NCI-H2107 treated with DMSO at 0.1 percent for 48 hours (cell line): ENCODE results near the gene R3HCC1L.

ENCODE experiments used
- DNase-seq: peaks from one replicate; lab custom pipeline; 2025; ENCODE audit not compliant: unreplicated experiment; lab: John Stamatoyannopoulos, UW

The R3HCC1L gene

DNA sequence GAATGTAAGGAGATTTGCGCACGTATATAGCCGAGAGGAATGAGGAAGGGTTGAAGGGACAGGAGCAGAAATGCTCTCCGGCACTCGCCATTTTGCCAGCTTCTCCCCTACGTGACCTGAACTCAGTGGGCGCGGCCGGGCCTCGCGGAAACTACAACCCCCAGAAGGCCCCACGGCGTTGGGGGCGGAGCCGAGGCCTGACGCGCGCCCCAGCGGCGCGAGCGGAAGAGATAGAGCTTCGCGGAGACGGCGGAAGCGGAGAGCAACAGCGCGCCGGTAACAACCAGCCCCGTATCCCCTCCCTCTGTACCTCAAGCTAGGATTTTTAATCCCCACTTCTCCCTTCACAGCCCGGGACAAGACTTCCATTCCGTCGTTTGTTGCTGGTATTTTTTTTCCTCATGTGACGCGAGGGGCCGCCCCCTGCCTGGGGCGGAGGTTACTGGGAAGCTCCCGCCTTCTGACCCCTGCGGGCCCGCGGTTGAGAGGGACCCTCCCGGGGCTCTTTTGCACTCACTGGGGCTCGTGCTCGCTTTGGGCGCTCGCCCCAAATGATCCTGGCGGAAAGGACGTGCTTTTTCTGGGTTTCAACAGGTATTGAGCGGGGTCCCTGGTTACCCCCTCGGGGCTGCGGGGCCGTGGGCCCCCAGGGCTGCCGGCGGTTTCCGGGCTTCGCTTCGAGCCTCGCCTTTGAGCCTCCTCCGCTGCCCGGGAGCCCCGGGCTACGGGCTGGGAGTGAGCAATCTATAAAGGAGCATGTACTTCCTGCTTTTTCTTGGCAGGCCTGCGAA, at the start of gene R3HCC1L:
R3HCC1L (plus strand) TSS at position 227 of the 791 bp plus-strand sequence. CDS start 73,458 bp downstream, outside the sequence.
- peak; percentile 78 for DNase-seq

DNA sequence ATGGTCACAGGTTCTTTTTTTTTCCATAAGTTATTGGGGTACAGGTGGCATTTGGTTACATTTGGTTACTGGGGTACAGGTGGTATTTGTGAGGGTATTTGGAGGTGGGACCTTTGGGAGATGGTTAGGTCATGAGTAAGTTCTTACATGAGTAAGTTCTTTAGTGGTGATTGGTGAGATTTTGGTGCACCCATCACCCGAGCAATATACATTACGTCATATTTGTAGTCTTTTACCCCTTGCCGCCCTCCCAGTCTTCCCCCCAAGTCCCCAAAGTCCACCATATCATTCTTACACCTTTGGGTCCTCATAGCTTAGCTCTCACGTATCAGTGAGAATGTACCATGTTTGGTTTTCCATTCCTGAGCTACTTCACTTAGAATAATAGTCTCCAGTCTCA, 49.2 kb upstream of the R3HCC1L start:
- DNase-seq, result no peak

DNA sequence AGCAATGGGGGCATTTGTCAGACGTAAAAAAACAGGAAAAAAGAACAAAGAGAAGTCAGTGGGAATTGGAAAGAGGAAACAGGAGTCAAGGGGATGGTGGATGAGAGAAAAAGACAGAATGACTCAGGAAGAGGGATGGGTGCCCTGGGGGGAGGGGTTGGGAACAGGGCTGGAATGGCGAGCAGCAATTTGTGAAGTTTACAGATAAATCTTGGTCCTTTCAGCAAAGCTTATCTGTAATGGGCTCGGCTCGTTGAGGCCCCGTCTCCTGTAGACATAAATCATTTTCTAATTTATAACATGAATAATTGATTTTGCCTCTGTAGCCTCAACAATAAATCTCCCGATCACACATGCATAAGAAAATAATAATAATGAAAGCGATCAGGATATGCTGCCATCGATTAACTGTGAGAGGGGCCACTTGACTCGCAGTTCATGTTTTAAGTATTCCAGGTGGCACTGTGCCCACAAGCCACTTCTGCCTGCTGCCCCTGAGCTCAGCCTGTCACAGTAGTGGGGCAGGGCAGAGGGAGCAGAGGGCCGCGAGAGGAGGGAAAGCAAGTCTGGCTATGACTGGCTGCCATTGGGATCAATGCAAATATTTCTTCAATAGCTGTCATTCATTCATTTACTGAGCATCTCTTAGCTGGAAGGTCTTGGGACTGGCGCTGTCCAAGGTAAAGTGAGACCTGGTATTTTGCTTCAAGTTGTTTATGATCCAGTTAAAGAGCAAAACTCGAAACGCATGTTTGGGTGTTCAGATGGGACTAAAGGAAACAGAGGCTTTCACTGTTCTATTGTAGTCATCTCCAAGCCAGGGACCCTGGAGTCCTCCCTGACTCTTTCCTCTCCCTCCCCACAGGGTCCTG, 47.4 kb upstream of the R3HCC1L start:
- no peak for DNase-seq

DNA sequence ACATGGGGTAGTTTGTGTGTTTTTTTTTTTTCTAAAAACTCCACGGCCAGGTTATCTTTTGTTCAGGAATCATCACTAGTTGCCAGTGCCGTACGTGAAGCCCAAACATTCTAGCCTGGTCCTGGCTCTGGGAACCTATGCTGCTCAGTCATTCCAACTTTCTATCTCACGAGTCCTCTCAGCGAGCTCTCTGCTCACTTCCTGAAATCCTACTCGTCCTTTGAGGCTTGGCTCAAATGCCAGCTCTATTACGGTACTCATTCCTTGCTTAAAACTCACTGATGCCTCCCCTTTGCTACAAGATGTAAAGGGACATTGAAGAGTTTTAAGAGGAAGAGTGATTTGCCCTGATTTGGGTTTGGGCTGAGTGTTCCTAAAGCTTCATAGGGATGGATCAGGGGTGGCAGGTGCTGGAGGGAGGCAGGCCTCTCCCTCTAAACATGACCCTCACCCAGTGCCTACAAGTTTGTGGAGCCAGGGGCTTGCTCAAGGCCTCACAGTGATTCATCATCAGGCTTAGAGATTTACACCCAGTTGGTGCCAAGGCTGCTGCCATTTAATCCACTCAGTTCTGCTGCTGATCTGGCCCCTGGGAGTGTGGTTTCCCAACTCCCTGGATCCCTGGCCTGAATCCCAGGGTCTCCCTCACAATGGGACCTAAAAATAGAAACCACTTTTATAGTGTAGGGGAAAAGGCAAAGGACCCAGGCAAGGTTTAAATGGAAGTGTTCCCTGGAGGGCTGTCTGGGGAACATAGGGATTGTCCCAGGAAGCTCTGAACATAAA, 46.1 kb upstream of the R3HCC1L start:
- DNase-seq, result peak; percentile 55

DNA sequence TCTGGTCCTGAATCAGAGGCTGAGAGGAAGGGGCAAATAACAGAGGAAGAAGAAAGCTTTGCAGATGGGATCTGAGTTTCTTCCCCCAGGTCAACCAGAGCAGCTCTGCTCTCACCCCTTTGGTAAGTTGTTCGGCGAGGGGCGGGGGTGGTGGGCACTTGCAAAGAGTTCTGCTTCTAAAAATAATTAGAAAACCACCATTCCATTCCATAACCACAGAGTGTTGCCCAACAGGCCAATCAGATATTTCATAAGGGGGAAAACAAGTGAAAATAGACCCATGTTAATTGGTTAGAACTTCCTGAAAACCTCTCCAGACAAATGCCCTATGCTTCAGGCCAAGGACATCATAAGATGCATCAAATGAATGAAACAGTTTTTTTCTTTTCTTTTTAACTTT, 43.6 kb upstream of the R3HCC1L start:
- no peak for DNase-seq

DNA sequence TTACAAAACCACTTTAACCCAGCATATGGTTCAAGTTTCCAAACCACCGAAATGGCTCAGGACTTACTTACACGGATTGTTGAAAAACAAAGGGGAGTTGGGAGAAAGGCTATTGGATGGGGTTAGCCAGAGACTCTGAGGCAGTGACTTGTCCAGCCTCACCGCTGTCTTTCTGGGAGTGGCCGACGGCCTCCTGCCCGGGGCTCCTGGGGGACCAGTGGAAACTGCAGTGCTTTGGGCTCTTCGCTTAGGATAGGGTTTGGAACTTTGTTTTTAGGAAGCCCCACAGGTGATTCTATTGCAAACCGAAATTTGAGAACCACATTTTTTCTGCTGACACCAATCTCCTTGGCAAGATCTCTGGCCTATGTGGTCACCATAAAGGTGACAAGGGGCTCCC, 38.1 kb upstream of the R3HCC1L start:
- no peak for DNase-seq

DNA sequence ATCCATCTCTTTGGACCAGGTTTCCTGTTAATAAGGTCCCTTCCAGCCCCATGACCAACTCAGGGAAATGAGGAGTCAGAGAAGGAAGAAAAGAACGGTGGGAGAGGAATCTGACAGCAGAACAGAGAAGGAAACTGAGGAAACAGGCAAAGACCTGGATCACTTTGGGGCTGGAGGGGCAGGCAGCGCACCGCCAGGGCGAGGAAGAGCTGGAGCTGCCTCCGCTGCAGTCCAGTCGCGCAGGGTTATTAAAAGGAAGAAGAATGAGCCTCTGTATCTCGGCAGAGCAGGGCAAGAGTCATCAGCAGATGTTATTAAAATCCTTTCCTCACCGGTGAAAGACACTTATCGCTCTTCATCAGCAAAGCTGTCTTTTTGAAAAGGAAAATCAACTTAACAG, 37.7 kb upstream of the R3HCC1L start:
- no peak for DNase-seq

DNA sequence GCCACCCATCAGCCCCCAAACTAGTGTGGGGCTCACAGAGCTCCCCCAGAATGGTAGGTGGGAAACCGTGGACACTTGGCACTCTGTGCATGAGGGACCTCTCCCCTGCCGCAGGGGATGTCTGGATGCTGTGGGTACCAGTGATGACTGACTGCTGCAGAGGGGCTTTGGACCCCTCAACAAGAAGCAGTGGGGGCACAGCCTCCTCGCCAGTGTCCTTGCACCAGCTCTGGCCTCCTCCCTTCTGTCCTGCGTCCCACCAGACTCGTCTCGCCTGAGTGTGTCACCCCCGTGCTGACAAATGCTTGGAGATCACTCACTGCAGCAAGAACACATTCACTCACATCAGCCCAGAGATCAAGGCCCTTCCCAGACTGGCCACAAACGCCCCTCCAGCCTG, 37.3 kb upstream of the R3HCC1L start:
- DNase-seq, result no peak

DNA sequence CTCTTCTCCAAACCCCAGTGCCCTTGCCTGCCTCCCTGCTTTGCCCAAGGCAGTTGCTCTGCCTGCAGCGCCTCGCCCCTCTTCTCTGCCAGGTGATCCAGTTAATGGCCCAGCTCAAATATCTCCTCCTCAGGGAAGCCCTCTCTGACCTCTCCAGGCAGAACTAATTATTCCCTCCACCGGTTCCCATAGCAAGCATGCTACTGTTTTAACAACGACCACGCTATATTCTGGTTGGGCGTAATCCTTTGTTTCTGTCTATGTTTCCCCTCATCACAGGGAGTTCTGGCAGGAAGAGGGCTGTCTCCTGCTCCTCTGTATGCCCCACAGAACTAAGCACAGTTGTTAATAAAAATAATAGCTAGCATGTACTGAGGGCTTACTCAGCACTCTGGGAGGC, 36.8 kb upstream of the R3HCC1L start:
- peak; percentile 15 for DNase-seq

DNA sequence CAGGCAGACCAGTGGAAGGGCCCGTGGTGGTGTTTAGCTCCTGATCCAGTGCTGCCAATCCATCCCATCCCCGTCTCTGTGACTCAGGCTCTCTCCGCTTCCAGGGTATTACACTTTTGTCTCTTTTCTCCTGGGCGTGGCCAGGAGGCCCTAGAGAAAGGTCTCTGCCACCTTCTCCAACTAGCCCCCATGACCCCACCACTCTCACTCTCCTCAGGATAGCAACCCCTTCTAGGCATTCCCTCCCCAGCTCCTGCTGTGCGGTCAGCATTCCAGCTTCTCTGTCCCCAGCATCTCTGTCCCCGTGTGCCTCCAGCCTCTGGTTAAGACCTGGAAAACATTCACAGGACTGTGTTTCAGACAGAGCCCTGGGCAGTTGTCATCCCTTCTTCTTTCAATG, 36.2 kb upstream of the R3HCC1L start:
- DNase-seq, result no peak

DNA sequence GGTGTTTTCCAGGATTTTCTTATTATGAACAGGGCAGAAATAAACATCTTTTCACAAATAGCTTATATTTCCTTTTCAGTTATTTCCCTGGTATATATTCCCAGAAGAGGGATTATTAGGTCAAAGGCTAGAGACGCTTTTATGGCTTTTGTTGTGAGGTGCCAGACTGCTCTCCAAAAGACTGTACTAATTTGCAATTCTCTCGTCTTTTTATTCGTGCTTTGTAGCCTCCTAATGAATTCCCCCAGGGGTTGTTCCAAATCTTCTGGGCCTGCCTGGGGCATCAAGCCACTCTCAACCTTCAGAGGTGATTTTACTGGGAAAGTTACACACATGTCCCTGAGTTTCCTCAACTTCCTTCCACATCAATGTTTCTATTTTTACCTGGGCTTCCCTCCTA, 34.0 kb upstream of the R3HCC1L start:
- DNase-seq, result no peak

DNA sequence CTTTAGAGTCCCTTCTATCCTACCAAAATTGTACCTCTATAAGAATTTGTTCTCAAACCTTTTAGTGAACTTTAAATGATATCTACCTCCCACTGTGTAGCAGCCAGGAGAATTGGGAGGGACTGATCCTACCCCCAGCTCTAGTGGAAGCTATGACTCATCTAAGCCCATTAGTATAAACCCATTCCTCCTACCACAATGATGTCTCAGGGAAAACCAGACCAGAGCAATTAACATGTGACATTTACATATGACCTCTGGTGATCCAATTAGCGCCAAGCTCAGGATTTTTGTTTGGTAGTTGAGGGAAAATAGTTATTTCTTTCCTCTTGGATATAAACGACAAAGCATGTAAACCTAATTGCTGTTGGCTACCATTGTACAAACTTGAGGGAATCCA, 33.1 kb upstream of the R3HCC1L start:
- DNase-seq, result no peak

DNA sequence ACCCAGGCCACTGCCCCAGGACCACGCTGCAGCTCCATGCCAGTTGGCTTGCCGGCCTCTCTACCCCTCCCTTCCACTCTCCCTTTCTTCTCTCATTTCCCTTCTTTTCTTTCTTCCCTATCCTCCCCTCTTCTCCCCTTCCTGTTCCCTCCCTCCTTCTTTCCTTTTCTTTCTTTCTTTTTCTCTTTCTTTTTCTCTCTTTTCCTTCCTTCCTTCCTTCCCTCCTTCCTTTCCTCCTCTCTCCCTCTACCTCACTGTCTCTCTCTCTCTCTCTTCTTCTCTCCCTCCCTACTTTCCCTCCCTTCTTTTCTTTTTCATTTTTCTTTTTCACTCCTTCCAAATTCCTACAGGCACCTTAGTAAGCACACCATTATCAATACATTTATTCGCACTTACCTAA, 30.3 kb upstream of the R3HCC1L start:
- DNase-seq, result no peak

DNA sequence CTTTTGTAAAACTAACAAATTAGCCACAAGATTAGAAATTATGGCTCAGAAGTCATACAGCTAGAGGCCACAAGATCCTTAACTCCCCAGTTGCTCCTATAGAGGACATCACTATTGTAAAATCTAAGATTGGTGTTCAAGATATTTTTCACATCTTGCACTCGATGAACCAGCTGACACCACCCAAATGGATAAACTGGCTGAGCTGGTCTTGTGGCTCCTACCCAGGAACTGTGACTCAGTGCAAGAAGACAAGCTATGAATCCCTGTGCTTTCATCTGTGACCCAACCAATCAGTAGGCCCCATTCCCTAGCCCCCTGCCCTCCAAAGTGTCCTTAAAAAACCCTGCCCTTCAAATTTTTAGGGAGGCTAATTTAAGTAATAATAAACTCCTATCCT, 27.9 kb upstream of the R3HCC1L start:
- no peak for DNase-seq

DNA sequence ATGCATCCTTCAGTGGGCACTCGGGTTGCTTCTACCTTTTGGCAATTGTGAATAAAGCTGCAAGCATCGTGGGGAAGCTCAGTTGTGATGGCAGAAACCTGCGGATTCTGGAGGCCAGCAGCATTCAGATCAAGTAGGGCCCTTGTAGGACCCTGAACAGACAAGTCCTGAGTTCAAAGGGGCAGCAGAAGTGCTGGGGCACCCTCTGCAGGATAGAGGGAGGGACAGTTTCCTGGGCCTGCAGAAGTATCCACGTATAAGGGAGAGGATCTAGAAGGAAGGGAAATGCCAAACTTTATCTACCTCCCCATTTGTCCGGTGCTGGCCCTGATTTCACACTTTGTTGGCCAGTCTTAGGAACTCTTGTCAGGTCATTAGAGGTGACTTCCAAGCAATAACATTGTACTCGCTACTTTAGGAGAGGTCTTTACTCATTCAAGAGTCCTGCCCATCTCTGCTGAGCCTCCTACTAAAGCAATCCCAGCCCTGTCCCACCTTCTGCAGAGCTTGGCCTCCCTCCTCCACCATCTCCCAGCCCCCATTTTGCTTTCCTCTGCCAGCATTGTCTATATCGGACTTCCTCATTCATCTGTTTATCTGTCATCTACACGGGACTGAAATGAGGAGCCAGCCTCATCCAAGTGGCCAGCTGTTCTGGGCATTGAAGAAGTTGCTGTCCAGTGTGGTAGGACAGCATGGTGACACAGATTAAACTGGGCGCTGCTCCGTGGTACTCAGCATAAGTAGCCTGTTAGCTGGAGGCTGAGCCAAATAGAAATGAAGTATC, 26.6 kb upstream of the R3HCC1L start:
- no peak for DNase-seq

DNA sequence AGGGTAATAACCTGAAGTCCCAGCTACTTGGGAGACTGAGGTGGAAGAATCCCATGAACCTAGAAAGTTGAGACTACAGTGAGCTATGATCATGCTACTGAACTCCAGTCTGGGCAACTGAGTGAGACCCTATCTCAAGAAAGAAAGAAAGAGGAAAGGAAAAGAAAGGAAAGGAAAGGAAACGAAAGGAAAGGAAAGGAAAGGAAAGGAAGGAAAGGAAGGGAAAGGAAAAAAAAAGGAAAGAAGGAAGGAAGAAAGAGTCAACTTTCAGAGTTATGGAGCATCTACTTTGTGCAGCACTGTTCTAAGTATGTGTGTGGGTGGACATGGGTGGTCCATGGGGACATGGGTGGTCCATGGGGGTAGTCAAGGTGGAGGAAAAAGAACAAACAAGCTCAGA, 24.1 kb upstream of the R3HCC1L start:
- no peak for DNase-seq

DNA sequence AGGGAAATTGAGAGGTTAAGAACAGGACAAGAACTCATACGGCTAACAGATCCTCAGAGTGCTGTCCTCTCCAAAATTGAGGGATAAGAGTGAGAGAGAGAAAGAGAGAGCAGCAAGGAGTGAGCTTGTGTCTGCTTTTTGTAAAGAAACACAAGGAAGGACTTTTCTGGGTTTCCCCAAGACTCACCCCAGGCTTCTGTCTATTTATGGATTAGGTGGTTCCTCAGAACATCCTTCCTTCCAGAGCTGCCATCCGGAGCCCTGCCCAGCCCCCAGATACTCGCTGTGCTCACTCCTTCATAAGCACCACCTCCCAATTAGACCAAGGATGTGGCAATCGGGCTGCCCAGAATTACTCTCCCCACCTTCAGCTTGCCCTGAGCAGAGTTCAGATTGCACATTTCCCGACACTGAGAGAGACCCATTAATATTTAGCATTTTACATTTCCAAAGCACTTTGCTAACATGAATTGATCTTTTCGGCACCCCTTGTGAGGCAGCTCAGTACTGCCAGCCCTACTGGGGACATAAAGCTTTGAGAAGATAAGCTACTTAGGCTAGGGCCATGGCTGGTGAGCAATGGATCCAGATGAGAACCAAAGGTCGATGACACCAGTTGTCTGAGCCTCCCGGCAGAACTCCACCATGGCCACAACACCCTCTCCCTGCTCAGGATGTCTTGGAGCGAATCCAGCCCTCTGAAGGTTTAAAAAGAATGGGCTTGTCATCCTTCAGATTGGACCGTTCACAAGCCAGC, 19.2 kb upstream of the R3HCC1L start:
- no peak for DNase-seq

DNA sequence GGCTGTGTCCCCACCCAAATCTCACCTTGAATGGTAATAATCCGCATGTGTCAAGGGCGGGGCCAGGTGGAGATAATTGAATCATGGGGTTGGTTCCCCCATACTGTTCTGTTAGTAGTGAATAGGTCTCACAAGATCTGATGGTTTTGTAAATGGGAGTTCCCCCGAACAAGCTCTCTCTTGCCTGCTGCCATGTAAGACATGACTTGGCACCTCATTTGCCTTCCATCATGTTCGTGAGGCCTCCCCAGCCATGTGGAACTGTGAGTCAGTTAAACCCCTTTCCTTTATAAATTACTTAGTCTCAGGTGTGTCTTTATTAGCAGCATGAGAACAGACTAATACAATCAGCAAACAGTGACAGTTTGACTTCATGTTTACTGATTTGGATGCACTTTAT, 14.6 kb upstream of the R3HCC1L start:
- DNase-seq, result no peak

DNA sequence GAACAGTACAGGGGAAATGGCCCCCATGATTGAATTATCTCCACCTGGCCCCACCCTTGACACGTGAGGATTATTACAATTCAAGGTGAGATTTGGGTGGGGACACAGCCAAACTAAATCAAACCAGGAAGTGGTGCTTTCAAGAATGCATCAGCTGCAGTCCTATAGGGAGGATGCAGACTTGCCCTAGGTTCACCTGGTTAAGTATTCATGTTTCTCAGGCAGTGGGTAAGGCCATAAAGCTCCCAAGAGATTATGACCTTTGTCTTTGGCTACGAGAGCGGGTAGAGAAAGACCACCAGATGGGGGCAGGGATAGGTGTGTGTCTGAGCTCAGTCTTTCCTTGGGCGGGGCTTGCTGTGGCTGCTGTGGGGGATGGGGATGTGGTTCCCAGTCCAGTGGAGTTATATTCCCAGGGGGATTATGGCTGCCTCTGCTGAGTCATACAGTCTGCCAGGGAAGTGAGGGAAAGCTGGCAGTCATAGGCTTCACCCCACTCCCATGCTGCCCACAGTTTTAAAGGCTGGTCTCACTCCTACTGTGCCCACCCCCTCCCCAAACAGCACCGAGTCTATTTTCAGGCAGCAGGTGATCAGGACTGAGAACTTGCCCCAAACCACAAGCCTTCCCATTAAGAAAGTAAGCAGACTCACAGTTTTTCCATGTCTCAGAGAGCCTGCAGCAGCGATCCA, 8.4 kb upstream of the R3HCC1L start:
- no peak for DNase-seq
